Mucosa of stomach (tissue), 1 donor: ENCODE results near the gene SH2D4B.

Source experiments
- H3K27me3 ChIP-seq: one replicate; pipeline ENCODE4 v1.7.0; 2013; ENCODE audit warnings: mild to moderate bottlenecking, low read length; ENCODE audit not compliant: control insufficient read depth, insufficient read depth
- H3K36me3 ChIP-seq: one replicate; pipeline ENCODE4 v1.7.0; 2013; ENCODE audit warnings: low read length; ENCODE audit not compliant: control insufficient read depth, insufficient read depth
- H3K4me1 ChIP-seq: one replicate; pipeline ENCODE4 v1.7.0; 2013; ENCODE audit warnings: mild to moderate bottlenecking, low read length; ENCODE audit not compliant: control insufficient read depth, insufficient read depth
- H3K4me3 ChIP-seq: one replicate; pipeline ENCODE4 v1.7.0; 2013; ENCODE audit warnings: low read length
- H3K9ac ChIP-seq: one replicate; pipeline ENCODE4 v1.7.0; 2013; ENCODE audit warnings: mild to moderate bottlenecking, low read length, moderate library complexity
- H3K9me3 ChIP-seq: one replicate; pipeline ENCODE4 v1.7.0; 2013; ENCODE audit warnings: mild to moderate bottlenecking, low read length, moderate library complexity; ENCODE audit not compliant: control insufficient read depth
- donor health status: Pancreatic carcinoma.

The SH2D4B gene

GRCh38 chr10:80498833-80499741, 38.6 kb upstream of the SH2D4B start:
- H3K9me3 ChIP-seq, result no peaks in the 10 kb centered on the region
- H3K27me3 ChIP-seq, result no peaks in the 10 kb centered on the region
- peaks cover 76% of the 10 kb centered on the region for H3K4me1 ChIP-seq
- no peak overlapping the region for H3K4me3 ChIP-seq
- no peaks in the 10 kb centered on the region for H3K36me3 ChIP-seq
- H3K9ac ChIP-seq, result no peak overlapping the region

DNA sequence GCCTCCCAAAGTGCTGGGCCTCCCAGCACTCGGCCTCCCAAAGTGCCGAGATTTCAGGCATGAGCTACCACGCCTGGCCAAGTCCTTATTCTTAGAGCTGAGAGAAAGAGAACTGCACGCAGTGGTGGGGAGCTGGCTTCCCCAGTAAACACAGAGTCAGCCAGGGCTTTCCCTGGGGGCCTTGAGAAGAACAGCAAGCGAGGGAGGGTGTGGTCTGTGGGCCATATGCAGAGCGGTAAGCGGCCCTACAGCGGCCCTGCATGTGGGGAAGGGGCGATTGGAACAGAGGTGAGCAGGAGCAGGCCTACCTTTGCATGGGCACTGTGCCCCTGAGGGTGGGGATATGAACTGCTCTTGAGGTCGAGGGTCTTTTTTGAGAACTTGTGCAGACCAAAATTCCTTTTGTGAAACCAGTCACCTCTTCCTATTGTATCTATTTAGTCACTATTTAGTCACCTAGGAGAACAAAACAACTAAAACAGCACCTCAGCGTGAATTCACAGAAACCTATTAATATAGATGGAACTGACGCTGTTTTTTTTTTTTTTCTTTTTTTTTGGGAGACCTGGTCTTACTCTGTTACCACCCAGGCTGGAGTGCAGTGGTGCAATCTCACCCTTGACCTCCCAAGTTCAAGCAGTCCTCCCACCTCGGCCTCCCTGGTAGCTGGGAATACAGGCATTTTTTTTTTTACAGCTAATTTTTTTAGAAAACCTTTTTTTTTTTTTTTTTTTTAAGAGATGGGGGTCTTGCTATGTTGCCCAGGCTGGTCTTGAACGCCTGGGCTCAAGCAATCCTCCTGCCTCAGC, 36.9 kb upstream of the SH2D4B start:
- Histone ChIP-seq H3K27me3 (no peaks in the 10 kb centered on the region), H3K36me3 (no peaks in the 10 kb centered on the region), H3K9me3 (no peaks in the 10 kb centered on the region), H3K4me1 (peaks cover 82% of the 10 kb centered on the region), H3K4me3 (no peak overlapping the region), H3K9ac (no peak overlapping the region)

- Histone ChIP-seq H3K27me3 (no peaks in the 10 kb centered on the region), H3K9me3 (no peaks in the 10 kb centered on the region), H3K36me3 (no peaks in the 10 kb centered on the region), H3K4me1 (peaks cover 82% of the 10 kb centered on the region), H3K4me3 (no peak overlapping the region), H3K9ac (no peak overlapping the region)
Measured at GRCh38 chr10:80501381-80501912, 36.3 kb upstream of the SH2D4B start.

GRCh38 chr10:80501913-80502521, 35.7 kb upstream of the SH2D4B start:
- H3K9ac ChIP-seq, result no peak overlapping the region
- H3K27me3 ChIP-seq, result no peaks in the 10 kb centered on the region
- H3K4me1 ChIP-seq, result peaks cover 77% of the 10 kb centered on the region
- no peaks in the 10 kb centered on the region for H3K9me3 ChIP-seq
- peaks cover 5% of the 10 kb centered on the region for H3K36me3 ChIP-seq
- no peak overlapping the region for H3K4me3 ChIP-seq

- Histone ChIP-seq H3K36me3 (peaks cover 11% of the 10 kb centered on the region), H3K9ac (no peak overlapping the region), H3K9me3 (no peaks in the 10 kb centered on the region), H3K4me3 (no peak overlapping the region), H3K4me1 (peaks cover 68% of the 10 kb centered on the region), H3K27me3 (no peaks in the 10 kb centered on the region)
Measured at GRCh38 chr10:80502621-80503583, 34.8 kb upstream of the SH2D4B start.

GRCh38 chr10:80503584-80504157, 34.0 kb upstream of the SH2D4B start:
- Histone ChIP-seq H3K9me3 (no peaks in the 10 kb centered on the region), H3K4me3 (no peak overlapping the region), H3K4me1 (peaks cover 60% of the 10 kb centered on the region), H3K36me3 (peaks cover 12% of the 10 kb centered on the region), H3K9ac (no peak overlapping the region), H3K27me3 (no peaks in the 10 kb centered on the region)

GRCh38 chr10:80504158-80504811, 33.4 kb upstream of the SH2D4B start:
- peaks cover 54% of the 10 kb centered on the region for H3K4me1 ChIP-seq
- H3K27me3 ChIP-seq, result no peaks in the 10 kb centered on the region
- peaks cover 18% of the 10 kb centered on the region for H3K36me3 ChIP-seq
- no peaks in the 10 kb centered on the region for H3K9me3 ChIP-seq
- H3K9ac ChIP-seq, result no peak overlapping the region
- no peak overlapping the region for H3K4me3 ChIP-seq

DNA sequence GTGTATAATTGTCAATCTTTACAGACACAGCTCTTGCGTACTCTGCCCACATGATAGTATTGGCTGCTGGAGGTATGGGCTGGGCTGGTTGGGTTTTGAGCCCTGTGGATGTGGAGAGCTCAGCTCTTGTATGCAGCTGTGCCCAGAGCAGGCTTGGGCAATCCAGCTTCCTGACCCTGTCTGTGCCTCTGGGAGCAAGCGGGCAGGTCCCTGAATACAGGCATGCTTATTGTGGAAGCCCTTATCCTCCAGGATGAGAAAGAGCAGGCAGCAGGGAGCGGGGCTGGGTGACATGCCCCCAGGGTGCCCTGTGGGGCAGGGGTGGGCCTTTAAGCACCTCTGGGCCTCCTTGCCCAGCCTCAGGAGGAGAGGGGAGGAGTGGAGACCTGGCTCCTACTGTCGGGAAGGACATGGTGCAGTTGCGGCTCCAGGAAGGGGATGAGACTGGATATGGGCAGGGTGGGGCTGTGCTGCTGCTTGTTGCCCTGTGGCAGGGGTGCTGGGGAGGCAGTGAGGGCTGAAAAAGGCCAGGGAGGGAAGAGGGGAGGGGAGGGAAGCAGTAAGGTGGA, 32.7 kb upstream of the SH2D4B start:
- Histone ChIP-seq H3K4me1 (peaks cover 47% of the 10 kb centered on the region), H3K9me3 (no peaks in the 10 kb centered on the region), H3K9ac (peak overlapping the region; percentile 3), H3K4me3 (no peak overlapping the region), H3K27me3 (no peaks in the 10 kb centered on the region), H3K36me3 (peaks cover 19% of the 10 kb centered on the region)

- H3K36me3 ChIP-seq, result peaks cover 19% of the 10 kb centered on the region
- H3K9ac ChIP-seq, result no peak overlapping the region
Measured at GRCh38 chr10:80506189-80506575, 31.5 kb upstream of the SH2D4B start.

DNA sequence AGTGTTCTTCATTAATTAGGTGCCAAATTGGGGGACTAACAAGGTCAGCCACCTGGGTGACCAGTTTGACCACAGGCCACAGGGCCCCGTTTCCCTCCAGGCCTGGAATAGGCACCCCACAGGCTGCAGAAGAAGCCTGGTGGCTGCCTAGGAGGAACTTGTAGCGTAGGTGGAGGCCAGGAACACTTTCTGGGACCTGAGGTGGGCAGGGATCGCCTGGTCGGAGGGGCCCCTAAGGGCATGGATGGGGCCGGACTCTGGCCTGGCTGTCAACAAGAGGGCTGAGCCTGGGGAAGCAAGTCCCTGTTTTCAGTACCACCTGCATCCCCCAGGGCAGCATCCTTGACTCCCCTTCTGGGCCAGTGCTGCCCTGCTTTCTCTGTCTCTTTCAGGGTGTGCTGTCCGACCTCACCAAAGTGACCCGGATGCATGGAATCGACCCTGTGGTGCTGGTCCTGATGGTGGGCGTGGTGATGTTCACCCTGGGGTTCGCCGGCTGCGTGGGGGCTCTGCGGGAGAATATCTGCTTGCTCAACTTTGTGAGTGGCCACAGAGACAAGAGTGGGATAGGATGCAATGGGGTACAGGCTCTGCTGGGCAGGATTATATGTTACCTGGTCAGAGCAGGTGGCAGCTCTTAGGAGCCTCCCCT, 30.7 kb upstream of the SH2D4B start:
- peaks cover 22% of the 10 kb centered on the region for H3K36me3 ChIP-seq
- no peaks in the 10 kb centered on the region for H3K9me3 ChIP-seq
- H3K9ac ChIP-seq, result no peak overlapping the region
- H3K4me1 ChIP-seq, result peaks cover 39% of the 10 kb centered on the region
- H3K4me3 ChIP-seq, result no peak overlapping the region
- no peaks in the 10 kb centered on the region for H3K27me3 ChIP-seq

More at GRCh38 chr10:80506189-80506575, 31.5 kb upstream of the SH2D4B start:
- no peaks in the 10 kb centered on the region for H3K27me3 ChIP-seq
- no peaks in the 10 kb centered on the region for H3K9me3 ChIP-seq
- peaks cover 46% of the 10 kb centered on the region for H3K4me1 ChIP-seq
- H3K4me3 ChIP-seq, result no peak overlapping the region
